GM18868 (cell line): Measurements from ENCODE around the gene CD52.
"Not testable (repeated sequence)": the region's sequence is repeated elsewhere in the genome, so short reads cannot be mapped to it uniquely, and the experiment has no call there.

Source experiments
- ATAC-seq: cut with Tn5 transposase; IDR thresholded peaks from one replicate; pipeline ENCODE4 v1.9.1; 2021; ENCODE audit warnings: mild to moderate bottlenecking, moderate library complexity; ENCODE audit not compliant: unreplicated experiment

The CD52 gene

DNA sequence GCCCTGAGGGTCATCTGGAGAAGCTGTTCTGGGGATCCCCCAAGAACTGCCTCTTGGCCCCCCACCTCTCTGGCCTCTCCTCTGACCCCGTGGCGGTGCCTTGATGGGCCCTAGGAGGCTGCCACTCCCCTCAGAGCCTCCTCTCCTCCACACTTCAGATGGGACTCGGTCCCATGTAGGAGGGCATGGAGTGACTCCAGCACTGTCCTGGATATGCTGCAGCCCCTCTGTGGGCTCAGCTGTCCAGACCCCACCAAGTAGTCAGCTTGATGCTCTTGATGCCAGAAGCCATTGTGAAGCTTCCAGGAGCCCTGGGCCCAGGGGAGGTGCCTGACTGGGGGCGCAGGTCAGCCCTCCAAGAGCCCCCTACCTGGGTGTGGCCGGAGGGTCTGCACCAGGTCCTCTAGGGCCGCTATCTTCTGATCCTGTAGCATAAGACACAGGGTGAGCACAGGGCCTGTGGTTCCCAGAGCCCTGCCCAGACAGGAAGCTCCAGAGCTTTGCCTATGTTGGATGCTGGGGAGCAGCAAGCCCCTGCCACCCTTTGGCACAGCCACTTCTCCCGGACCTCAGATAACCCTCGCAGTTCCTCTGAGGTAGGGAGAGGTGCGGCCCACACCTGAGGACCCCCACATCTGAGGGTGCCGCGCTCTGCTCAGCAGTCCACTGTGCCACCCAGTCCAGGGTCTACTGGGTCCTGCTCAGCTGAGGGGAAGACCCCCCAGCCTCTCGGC, 20.5 kb upstream of the CD52 start:
- ATAC-seq = no peak

DNA sequence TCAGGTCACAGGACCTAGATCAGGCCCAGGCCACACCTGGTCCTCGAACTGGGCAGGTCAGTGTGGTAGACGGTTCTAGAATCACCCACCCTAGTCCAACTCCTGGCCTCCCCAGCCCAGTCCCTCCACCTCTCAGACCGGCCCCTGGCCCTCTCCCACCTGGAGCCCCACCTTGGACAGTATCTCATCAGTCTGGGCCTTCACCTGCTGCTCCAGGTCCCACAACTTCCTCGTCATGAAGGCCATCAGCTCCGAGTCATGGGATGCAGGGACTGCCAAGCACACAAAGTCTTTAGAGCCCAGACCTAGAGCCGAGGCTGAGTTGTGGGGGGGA, 20.0 kb upstream of the CD52 start:
- no peak for ATAC-seq

DNA sequence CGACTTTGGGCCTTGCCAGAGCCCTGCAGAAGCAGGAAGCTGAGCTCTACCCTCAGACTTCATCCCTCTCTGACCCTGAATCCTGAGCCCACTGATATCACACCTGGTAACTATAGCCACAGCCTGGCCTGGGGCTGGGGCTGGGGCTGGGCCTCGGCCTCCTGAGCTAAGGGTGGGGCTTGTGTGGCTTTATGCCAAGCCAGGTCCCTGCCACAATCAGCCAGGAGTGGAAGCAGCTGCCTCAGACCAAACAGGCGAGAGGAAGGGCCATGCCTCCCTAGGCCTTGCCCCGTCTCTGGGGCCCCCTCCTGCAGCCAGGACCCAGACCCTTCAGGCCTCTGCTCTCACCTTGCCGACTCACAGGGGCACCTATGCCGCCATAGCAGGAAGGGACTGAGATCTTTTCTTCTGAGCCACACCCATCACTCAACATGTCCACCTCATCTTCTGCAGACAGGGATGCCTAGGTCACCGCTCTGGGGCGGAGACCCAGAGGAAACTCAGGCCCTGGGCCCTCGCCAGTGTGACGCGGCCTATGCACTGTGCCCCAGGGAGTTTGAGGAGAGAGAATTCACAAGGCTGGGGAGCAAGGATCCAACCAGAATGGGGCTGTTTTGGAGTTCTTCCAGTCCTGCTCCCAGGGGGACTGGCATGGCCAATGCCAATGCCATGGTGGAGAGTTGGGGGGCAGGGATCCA, 17.0 kb upstream of the CD52 start:
- ATAC-seq = no peak

DNA sequence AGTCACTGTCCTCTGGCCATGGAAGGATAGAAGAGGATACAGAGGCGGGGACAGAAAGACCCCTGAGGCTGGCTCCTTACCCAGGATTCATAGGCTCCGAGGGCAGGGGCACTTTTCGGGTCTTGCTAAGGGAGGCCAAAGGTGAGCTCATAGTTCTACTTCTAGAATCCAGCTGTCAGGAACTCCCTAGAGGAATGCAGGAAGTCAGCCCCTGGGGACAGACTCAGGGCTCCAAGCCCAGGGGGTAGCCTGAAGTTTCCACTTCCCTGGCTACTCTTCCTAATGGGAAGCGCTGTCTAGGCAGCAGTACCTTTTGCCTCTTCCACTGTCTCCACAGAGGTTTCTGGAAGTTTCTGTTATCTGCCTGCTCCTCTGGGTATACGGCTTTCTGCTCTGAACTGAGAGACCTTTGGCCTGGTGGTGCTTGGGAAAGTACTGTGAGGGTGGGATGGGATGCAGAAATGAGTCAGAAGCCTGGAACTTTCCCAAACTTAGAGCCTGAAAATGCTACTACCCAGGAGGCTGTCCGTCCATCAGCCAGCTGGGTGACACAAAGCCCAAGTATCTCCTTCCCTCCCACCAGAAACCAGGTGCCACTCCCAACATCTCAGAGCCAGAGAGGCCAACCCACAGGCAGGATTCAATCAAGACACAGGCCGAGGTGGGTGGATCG, 14.9 kb upstream of the CD52 start:
- no peak for ATAC-seq

DNA sequence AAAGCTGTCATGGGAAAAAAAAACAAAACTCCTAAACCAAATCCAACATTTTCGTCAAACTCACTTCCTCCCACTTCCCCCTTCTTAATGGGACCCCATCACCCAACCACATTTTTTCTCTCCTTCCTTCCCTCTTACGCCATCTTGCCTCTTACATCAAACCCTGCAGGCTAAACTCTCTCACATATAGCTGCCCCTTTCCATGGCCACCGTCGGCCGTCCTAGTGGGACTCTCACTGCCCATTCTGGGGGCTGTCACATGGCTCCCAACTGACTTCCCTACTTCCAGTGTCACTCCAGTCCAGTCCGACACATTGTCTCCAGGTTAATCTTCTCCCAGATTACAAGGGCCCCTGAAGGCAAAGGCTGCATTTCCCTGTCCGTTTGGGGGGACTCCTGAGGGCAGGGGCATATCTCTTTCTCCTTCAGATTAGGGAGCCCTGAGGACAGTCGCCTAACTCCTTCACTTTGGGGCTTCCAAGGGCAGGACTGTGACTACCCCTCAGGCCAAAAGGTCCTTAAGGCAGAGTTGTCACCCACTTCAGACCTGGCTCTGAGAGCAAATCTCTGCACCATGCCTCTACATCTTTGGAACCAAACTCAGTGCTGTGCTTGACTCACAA, 12.0 kb upstream of the CD52 start:
- ATAC-seq = no peak

DNA sequence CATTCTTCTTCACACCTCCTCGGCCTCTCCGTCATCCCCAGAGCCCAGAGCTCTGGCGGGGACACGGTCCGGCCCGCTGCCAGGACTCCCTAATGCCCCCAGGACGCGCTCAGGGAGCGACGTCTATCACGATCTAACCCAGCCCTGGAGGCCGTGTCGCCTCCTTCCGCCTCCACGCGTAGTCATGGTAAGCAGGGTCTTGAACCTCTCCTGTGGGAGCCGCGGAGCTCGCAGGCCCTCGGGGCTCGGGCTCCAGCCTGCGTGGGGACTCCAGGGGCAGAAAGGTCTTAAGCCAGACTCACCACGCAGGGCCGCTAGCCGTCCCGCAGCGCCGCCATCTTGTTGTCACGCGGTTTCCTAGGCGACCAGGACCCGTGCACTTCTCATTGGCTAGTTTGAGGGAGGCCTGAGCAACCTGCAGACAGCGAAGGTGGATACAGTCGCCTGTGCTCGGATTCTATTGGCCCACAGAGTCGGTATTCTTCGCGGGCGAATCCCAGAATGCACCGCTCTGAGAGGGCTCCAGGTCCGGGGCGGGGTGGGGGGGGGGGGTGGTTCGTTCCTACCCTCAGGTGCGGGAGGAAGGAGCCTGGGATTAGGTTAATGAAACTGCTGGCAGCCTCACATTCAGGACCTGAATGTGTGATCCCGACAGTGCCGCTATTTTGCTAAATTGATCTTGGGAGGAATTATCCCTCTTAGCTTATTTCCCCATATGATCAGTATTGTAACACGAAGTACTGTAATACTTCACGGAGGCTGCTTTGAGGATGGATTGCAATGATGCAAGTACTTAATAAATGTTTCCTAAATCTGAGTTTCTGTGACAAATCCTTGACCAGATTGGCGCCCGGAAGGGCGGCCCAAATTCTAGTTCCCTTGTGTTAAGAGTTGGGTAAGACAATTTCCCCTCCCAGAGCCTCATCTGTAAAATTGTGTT, 11.2 kb upstream of the CD52 start, which contains the start of gene UBXN11:
Gene UBXN11 (minus strand): TSS at position 347 of the 940 bp plus-strand sequence. CDS start 3,753 bp downstream, outside the sequence.
- peak; percentile 99 for ATAC-seq

DNA sequence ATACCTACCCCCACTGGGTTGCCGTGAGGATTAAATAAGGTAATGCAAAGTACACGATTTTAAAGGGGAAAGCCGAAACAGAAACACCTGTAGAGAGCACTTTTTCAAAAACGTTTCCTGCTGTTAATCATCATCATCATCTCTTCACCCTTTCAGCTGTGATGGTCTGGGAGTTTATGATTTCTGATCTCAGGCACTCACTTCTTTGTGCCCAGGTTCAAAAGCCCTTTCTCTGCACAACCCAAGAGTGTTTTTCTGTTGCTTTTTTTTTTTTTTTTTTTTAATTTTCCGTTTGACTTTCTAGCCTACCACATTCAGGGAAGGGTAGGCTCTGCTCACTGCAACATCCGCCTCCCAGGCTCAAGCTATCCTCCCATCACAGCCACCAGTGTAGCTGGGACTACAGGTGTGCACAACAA, 10.4 kb upstream of the CD52 start:
- ATAC-seq = no peak

DNA sequence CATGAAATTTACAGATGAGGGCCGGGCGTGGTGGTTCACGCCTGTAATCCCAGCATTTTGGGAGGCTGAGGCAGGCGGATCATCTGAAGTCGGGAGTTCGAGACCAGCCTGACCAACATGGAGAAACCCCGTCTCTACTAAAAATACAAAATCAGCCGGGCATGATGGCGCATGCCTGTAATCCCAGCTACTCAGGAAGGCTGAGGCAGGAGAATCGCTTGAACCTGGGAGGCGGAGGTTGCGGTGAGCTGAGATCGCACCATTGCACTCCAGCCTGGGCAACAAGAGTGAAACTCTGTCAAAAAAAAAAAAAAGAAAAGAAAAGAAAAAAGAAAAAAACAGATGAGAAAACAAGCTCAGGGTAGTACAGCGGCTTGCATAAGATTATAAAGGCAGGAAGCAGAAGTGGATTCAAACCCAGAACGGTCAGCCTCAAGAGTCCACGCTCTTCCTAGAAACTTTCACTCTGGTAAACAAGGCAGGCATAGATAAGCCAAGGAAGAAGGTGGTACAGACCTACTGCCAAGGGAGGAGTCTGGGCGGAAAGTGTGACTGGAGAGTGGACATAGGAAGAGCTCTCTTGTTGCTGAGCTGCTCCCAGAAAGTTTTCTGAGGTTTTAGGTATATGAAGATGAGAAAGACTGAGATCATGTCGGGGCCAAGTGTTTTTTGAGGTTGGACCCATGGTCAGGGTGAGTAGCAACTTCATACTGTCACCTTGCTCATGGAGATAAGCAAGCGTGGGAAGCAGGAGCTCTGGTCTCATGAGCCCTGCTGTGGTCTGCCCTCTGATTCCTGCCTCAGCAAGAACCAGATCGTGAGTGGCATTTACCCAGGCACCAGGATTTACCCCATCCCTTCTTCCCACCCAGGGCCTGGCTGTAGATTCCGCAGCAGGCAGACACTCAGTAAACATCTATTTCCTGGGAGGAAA, 9.5 kb upstream of the CD52 start:
- ATAC-seq = not testable (repeated sequence)

DNA sequence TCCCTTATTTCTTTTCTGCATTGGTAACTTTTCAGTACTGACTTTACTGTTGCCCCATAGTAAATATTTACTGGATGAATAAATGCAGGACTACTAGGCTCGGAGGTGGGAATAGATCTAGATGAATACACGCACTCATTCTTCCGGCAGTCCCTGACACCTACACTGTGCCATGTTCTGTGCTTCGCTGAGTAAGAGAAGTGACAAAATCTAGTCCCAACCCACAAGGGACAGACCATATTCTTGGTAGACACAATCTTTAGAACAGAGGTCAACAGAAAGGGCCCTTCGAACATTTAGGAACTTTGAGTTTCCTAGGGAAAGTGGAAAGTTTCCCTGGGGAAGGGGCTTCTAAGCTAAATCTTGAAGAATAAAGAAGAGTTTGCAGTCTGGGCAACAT, 3.3 kb upstream of the CD52 start:
- ATAC-seq = no peak

DNA sequence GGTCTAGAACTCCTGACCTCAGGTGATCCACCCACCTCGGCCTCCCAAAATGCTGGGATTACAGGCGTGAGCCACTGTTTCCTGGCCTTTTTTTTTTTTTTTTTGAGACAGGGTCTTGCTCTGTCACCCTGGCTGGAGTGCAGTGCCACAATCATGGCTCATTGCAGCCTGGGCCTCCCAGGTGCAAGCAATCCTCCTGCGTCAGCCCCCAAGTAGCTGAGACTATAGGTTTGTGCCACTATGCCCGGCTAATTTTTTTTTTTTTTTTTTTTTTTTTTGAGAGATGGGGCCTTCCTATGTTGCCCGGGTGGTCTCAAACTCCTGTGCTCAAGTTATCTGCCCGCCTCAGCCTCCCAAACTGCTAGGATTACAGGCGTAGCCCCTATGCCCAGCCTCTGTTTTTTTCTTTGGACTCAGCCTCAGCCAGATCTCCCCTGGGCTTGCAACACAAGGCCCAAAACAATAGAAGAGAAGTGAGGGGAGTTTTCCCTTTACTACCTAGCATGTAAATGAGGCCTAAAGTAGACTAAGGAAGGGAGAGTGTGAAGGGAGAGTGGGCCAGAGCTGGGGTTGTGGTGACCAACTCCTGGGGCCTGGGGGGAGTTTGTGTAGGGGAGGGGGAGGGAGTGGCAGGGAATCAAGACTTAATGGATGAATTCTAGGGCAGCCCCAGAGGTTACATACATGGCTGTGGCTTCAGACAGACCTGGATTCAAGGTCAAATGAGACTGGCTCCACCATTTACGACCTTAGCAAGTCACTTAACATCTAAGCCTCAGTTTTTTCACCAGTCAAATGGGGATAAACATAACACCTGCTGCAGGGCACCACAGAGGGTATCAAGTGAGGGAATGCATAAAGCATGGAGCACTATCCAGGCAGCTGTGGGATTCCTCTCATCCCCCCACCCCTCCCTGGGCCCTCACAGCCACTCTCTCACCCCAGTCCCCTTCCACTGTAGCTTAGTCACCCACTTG, 1.6 kb upstream of the CD52 start:
- ATAC-seq = no peak

DNA sequence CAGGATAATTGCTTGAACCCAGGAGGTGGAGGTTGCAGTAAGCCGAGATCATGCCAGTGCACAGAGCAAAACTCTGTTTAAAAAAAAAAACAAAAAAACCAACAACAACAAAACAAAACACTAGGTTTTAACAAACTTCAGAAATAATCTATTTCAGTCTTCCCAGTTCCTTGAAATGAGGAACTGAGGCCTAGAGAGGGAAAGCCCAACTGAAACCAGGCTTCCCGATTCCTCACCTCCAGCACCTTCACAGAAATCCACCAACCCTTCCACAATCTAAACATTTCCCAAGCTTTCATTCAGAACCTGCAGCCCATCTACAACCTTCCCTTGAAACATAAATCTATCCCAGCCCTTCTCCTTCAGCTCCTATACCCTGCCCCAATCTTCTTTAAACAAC, 612 bp upstream of the CD52 start:
- ATAC-seq = no peak

DNA sequence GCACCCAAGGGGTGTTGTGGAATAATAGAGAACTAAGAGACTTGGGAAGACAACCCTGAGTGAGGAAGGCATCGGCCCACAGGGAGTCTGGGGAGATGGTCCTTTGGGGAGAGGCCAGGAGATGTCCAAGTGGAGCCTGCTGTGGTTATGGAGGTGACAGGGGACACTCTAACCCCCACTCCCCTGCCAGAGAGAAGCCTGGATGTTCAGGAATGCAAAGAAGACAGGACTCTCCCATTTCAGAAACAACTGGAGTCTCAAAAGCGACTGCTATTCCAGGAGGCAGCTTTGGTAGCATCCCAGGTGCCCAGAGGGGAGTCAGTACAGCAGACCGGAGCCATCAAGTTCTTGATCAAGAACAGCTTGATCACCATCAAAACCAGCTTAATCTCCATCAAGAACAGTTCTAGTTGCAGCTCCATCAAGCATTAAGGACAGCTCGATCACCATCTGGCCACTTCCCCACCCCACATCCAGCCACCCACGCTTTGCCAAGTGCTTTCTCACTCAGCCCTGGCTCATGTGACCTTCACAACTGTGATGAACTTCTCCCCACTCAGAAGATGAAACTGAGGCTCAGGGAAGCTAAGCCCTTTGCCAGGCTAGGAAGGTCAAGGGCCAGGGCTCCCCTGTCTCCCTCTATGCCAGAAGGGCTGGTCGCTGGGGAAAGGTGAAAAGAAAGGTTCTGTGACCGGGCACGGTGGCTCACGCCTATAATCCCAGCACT, 743 bp downstream of the CD52 start:
- no peak for ATAC-seq

DNA sequence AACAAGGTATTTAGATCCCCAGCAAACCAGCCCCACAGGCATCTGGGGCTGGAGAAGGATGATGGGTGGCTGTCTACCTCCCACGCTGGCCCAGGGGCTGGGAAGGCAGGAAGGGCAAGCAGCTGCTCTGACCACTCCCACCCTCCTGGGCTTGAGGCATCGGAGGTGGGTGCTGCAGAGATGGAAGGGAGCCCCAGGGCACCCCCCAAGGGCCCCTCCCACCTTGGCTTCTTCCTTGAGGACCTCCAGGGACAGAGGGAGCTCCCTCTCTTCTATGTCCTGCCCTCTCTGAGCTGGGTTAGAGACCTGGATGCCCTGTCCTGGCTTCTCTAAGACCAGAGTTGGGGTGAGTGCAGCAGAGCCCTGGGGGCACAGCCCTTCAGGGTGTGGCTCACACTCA, 3.1 kb downstream of the CD52 start:
- no peak for ATAC-seq

DNA sequence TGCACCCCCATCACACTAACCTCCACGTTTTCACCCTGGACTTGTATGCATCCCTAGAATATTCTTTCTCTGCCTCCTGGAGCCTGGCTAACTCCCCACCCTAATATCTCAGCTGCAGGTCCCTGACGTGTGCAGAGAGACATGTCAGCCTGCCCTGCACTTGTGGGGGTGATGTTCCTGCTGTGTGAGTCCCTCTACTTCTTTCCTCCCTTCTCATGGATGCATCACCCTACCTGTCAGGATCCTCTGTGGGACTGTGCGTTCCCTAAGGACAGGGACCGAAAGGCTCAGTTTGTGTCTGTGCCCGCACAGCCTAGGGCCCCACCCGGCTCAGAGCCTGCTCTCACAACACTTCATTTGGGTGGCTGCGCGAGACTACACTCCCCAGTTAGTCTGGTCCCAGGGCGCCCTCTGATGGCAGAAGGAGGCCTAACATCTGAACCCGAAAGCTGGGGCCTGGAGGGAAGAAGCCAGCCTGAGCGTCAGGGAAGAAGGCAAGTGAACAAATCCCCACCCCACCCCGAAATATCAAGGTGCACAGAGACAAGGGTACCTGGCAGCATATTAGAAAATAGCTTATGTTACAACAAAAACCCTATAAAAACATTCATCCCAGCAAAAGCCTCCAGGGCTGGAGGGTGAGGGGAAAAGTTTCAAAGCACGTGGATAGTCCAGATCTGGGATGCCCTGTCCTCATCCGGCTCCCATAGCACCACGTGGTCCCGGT, 3.7 kb downstream of the CD52 start:
- ATAC-seq = no peak

DNA sequence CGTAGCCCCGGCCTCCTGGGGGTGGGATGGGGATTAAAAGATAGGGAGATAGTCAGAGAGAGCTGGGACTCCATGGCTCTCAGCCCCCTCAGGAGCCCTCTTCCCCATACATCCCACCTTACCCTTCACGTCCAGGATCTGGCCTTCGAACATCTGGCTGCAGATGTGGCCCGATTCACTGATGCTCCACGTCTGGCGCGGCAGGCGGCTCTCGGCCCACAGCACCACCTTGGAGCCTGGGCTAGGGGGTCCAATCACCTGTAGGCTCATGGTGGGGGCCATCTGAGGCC, 4.2 kb downstream of the CD52 start:
- no peak for ATAC-seq

DNA sequence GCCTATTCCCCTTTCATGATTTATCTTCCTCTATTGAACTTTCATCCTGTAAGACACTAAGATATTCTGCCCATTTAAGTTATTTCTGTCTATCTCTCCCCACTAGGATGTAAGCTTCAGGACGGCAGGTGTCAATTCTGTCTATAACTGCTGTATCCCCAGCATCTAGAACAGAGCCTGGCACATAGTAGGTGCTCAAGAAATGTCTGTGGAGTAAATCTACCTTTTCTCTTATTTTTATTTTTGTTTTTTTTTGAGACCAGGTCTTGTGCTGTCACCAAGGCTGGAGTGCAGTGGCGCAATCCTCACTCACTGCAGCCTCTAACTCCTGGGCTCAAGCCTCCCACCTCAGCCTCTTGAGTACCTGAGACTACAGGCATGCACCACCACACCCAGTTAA, 5.6 kb downstream of the CD52 start:
- ATAC-seq = no peak

DNA sequence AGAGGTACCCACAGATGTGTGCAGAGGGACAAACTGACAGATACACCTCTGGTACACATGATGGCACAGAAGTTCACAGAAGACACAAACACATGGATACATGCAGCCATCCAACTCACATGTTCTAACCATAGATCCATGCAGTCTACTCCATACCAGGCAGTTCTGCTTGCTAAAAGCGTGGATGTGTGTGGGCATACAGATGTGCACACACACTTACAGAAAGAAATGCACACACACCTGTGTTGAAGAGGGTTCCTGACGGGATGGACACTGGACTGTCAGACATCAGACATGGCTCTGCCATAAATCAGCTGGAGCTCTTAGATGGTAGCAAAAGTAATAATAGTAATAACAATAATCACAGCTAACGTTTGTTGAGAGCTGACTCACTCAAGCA, 6.8 kb downstream of the CD52 start:
- no peak for ATAC-seq
